ENCODE measurements around the gene POMC. TPM values are rescaled to one million over a fixed set of nuclear protein-coding genes. Genes with fewer than 3 reads are reported as not detected.
A peak's percentile ranks its signal among the peaks of the same experiment; 100 is the strongest.

POMC gene
- total RNA-seq, 1 donor from 2014 or later: 0.29 TPM

DNA sequence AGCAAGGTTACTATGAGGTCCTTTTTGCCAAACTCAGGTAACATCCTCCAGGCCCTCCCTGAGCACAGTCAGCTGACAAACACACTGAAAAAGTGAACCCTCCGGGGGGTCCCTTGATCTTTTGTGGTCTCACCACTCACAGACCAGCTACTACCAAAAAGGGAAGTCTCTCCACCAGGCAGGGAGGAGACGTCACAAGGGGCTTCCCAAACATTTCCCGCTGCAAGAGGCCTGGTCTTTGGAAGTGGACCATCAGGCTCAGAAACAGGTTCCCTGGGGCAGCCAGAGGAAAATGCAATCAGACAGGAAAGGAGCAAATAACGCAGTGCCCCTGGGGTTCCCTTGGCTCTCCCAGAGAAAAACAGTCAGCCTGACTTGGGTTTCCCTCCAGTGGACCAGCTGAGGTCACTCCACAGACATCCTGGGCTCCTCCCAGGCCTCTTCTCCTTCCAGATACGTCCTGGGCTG lies 38.7 kb upstream of the POMC start:
- Mint-ChIP-seq H3K36me3 (ENCODE audit: unreplicated experiment) (no peaks in the 10 kb centered on the region), H3K9me3 (ENCODE audit: unreplicated experiment) (peaks cover 3% of the 10 kb centered on the region), H3K27ac (ENCODE audit: unreplicated experiment) (no peak overlapping the region), H3K27me3 (ENCODE audit: unreplicated experiment) (no peaks in the 10 kb centered on the region), H3K4me1 (ENCODE audit: low read depth, unreplicated experiment) (no peaks in the 10 kb centered on the region), H3K4me3 (ENCODE audit: unreplicated experiment) (no peak overlapping the region)
- TF ChIP-seq, protein P1, sequence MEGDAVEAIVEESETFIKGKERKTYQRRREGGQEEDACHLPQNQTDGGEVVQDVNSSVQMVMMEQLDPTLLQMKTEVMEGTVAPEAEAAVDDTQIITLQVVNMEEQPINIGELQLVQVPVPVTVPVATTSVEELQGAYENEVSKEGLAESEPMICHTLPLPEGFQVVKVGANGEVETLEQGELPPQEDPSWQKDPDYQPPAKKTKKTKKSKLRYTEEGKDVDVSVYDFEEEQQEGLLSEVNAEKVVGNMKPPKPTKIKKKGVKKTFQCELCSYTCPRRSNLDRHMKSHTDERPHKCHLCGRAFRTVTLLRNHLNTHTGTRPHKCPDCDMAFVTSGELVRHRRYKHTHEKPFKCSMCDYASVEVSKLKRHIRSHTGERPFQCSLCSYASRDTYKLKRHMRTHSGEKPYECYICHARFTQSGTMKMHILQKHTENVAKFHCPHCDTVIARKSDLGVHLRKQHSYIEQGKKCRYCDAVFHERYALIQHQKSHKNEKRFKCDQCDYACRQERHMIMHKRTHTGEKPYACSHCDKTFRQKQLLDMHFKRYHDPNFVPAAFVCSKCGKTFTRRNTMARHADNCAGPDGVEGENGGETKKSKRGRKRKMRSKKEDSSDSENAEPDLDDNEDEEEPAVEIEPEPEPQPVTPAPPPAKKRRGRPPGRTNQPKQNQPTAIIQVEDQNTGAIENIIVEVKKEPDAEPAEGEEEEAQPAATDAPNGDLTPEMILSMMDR (IDR thresholded peaks at IDR 0.05; ENCODE audit: partially characterized antibody, unreplicated experiment): no peak
- no peak for DNase-seq

DNA sequence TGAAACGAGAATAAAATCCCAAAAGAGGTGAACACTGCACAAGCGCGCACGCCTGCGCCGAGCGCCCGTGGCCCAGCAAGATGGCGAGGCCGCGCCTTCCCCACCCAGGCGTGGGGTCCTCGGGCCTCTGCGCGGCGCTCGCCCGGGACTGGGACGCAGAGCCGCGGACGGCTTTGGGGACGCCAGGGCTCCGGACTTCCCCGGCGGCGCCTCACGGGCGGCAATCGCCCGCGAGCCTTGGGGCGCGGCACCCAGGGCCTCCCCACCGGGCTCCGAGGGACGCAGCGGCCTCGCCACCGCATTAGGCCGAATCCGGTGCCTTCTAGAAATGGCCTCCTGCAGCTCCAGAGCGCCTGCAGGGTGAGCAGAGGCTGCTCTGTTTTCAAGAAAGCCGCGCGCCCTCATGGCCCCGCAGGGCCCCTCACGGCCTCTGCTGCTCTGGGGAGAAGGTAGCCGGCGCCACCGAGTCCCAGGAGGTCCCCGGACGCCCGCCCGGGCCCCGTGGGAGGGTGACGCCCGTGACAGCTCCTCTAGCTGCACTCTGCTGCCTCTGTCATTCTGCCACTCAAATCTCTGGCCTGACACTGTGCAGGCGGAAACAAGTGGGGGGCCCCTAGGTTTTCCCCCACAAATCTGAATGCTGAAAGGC lies 35.9 kb upstream of the POMC start:
- TF ChIP-seq, protein P1 (IDR thresholded peaks at IDR 0.05; ENCODE audit: partially characterized antibody, unreplicated experiment): no peak
- Mint-ChIP-seq H3K36me3 (ENCODE audit: unreplicated experiment) (no peaks in the 10 kb centered on the region), H3K4me3 (ENCODE audit: unreplicated experiment) (no peak overlapping the region), H3K4me1 (ENCODE audit: low read depth, unreplicated experiment) (no peaks in the 10 kb centered on the region), H3K27ac (ENCODE audit: unreplicated experiment) (no peak overlapping the region), H3K9me3 (ENCODE audit: unreplicated experiment) (peaks cover 2% of the 10 kb centered on the region), H3K27me3 (ENCODE audit: unreplicated experiment) (no peaks in the 10 kb centered on the region)
- DNase-seq: peak; percentile 36

DNA sequence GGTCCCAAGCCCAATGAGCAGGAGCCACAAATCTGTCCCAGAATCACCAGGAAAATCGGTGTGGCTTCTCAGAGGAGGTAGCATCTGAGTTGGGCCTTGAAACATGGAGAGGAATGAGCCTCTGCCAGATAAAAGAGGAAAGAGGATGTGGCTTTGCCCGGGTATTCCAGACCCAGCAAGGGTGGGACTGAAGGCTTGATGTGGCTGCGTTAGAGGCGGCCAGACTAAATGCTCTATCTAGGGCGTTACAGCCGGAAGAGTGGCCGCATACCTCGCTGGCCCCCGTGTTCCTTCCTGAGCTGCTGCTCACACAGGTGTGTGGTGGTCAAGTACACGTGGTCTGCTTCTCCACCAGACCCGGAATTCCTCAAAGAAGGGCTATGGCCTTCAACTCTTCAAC lies 33.9 kb upstream of the POMC start:
- Mint-ChIP-seq H3K9me3 (ENCODE audit: unreplicated experiment) (peaks cover 2% of the 10 kb centered on the region), H3K27ac (ENCODE audit: unreplicated experiment) (no peak overlapping the region), H3K36me3 (ENCODE audit: unreplicated experiment) (no peaks in the 10 kb centered on the region), H3K27me3 (ENCODE audit: unreplicated experiment) (no peaks in the 10 kb centered on the region), H3K4me3 (ENCODE audit: unreplicated experiment) (no peak overlapping the region), H3K4me1 (ENCODE audit: low read depth, unreplicated experiment) (peaks cover 4% of the 10 kb centered on the region)
- no peak for DNase-seq
- TF ChIP-seq, protein P1 (IDR thresholded peaks at IDR 0.05; ENCODE audit: partially characterized antibody, unreplicated experiment): no peak

DNA sequence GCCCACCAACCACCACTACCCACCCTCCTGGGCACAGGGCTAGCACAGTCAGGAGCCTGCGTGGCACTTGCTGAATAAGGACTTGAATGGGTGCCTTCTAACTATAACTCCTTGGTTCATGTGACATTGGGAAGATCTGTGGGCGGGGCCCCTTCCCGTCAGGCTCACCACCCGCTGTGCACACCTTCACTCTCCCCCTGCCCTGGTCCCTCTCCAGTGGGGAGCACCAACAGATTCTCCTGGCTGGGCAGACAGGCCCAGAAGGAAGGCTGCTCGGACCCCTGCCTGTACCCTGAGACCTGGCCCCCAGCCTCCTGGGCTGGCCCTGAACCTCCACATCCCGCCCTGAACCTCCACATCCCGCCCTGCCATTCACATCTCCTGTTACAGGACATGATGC lies 33.4 kb upstream of the POMC start:
- TF ChIP-seq, protein P1 (IDR thresholded peaks at IDR 0.05; ENCODE audit: partially characterized antibody, unreplicated experiment): no peak
- Mint-ChIP-seq H3K4me1 (ENCODE audit: low read depth, unreplicated experiment) (peaks cover 4% of the 10 kb centered on the region), H3K27ac (ENCODE audit: unreplicated experiment) (no peak overlapping the region), H3K36me3 (ENCODE audit: unreplicated experiment) (no peaks in the 10 kb centered on the region), H3K27me3 (ENCODE audit: unreplicated experiment) (no peaks in the 10 kb centered on the region), H3K9me3 (ENCODE audit: unreplicated experiment) (peaks cover 2% of the 10 kb centered on the region), H3K4me3 (ENCODE audit: unreplicated experiment) (no peak overlapping the region)
- DNase-seq: no peak

DNA sequence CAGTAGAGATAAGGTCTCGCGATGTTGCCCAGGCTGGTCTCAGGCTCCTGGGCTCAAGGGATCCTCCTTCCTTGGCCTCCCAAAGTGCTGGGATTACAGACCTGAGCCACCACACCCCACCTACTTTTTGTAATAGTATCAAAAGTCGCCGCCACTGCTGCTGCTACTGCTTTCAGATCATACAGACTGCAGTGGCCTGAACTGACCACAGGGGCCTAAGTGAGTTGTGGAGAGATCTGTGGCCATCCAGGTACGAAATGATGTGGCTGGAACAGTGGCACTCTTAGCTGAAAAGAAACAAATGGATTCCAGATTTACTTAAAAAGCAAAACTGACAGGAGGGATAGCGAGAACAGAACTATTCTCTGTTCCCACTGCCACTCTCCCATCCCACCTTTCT lies 32.9 kb upstream of the POMC start:
- no peak for DNase-seq
- no peaks in the 10 kb centered on the region for H3K36me3 Mint-ChIP-seq (ENCODE audit: unreplicated experiment)
- peaks cover 2% of the 10 kb centered on the region for H3K9me3 Mint-ChIP-seq (ENCODE audit: unreplicated experiment)
- H3K4me1 Mint-ChIP-seq (ENCODE audit: low read depth, unreplicated experiment): peaks cover 4% of the 10 kb centered on the region
- H3K27ac Mint-ChIP-seq (ENCODE audit: unreplicated experiment): no peak overlapping the region
- H3K27me3 Mint-ChIP-seq (ENCODE audit: unreplicated experiment): no peaks in the 10 kb centered on the region
- no peak overlapping the region for H3K4me3 Mint-ChIP-seq (ENCODE audit: unreplicated experiment)
- TF ChIP-seq, protein P1 (IDR thresholded peaks at IDR 0.05; ENCODE audit: partially characterized antibody, unreplicated experiment): peak; percentile 47
